RWPE1 (cell line): ENCODE measurements around the gene MAP4K5.

ENCODE experiments used
- CTCF ChIA-PET: fragments of 350-600 bp; sonication (Branson Sonifier 250); formaldehyde crosslinking; extraction: SDS; loops from one replicate; lab custom pipeline; 2021; lab: Yijun Ruan, JAX
- POLR2A ChIA-PET: fragments of 400-600 bp; formaldehyde crosslinking; extraction: SDS; loops from one replicate; lab custom pipeline; 2020; ENCODE audit warnings: antibody characterized with exemption; ENCODE audit not compliant: low non-redundant PET; lab: Yijun Ruan, JAX
- DNase-seq: peaks from one replicate; pipeline ENCODE4 v3.0.0; 2012; ENCODE audit warnings: low spot score
- H3K27ac ChIP-seq: fragments of 450-650 bp; 2 replicates; pipeline ENCODE4 v1.5.1; 2017
- TF ChIP-seq, protein P1 (sequence below): fragments of 450-650 bp; conservative IDR thresholded peaks from 2 replicates; pipeline ENCODE4 v1.5.1; 2017; ENCODE audit warnings: low read depth, mild to moderate bottlenecking

The MAP4K5 gene

DNA sequence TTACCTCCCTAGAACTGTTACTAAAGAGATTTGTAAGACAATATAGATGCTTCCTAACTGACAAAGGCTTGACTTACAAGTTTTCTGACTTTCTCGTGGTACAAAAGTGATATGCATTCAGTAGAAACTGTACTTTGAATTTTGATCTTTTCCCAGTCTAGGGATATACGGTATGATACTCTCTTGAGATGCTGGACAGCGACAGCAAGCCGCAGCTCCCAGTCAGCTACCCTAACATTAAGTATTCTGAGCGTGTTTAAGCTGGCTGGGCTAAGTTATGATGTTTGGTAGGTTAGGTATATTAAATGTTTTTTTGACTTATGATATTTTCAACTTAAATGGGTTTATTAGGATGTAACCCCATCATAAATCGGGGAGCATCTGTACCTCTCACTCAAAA is 80.5 kb downstream of the MAP4K5 start:
- ChIA-PET CTCF (no interaction called here), POLR2A (no interaction called here)
- TF ChIP-seq, protein P1, sequence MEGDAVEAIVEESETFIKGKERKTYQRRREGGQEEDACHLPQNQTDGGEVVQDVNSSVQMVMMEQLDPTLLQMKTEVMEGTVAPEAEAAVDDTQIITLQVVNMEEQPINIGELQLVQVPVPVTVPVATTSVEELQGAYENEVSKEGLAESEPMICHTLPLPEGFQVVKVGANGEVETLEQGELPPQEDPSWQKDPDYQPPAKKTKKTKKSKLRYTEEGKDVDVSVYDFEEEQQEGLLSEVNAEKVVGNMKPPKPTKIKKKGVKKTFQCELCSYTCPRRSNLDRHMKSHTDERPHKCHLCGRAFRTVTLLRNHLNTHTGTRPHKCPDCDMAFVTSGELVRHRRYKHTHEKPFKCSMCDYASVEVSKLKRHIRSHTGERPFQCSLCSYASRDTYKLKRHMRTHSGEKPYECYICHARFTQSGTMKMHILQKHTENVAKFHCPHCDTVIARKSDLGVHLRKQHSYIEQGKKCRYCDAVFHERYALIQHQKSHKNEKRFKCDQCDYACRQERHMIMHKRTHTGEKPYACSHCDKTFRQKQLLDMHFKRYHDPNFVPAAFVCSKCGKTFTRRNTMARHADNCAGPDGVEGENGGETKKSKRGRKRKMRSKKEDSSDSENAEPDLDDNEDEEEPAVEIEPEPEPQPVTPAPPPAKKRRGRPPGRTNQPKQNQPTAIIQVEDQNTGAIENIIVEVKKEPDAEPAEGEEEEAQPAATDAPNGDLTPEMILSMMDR, result no peak
- DNase-seq, result no peak
- H3K27ac ChIP-seq, result no peak overlapping the region

DNA sequence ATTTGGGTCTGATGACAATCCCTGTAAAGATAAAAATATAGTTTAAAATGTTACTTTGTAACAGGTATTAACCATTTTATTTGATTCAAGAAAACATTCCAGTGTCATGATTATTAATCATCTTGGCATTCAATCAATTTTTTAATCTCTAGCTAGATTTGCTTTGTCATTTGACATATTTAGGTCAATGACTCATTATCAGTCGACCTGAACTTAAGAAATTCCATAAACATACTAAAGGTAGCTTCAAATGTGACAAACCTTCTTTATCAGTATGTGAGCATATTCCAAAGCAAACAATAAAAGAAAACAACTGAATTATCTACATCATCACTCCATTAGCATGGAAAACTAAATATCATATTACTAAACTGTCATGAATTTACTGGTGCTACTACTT is 84.9 kb downstream of the MAP4K5 start:
- peak; percentile 48 for DNase-seq
- CTCF ChIA-PET, result no interaction called here

DNA sequence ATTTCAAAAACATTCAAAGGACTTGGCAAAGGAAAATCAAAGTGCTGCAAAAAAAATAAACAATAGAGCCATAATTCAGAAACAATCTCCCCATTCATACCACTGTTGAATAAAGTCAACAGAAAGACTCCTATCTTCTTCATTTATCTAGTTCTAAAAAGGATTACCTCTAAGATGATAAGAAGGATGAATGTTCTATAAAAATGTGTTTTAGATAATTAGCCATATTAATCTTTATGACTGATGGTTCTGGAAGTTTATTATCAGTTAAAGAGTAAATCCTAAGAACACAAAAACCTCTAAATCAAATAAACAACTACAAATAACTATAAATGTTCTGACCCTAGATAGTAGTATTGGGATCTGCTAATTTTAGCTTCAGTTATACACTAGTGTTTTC is 97.8 kb downstream of the MAP4K5 start:
- CTCF ChIA-PET, result no interaction called here
- DNase-seq, result no peak
- TF ChIP-seq, protein P1, result no peak
- H3K27ac ChIP-seq, result no peak overlapping the region
- POLR2A ChIA-PET, result no interaction called here

More for the DNA sequence above, 84.9 kb downstream of the MAP4K5 start:
- POLR2A ChIA-PET, result no interaction called here
- TF ChIP-seq, protein P1, result no peak
- no peak overlapping the region for H3K27ac ChIP-seq

DNA sequence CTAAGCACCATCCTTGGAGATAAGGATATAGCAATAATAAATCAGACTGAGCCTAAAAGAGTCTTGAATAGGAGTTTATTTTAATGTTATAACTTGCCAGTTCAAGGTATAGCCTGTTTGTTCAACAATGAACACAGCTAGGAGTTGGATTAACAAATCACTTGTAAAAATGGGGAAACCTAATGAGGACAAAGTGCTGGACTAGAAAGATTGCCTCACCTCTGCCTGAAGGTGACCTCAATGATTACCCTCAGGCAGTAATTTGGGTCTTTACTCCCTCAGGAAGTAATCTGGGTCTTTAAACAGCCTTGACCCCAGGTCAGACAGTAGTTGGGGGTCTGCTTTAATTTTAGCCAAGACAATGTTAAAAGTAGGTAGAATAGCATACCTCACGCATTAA is 100.2 kb downstream of the MAP4K5 start:
- no peak overlapping the region for H3K27ac ChIP-seq
- CTCF ChIA-PET, result no interaction called here
- DNase-seq, result no peak
- TF ChIP-seq, protein P1, result no peak
- POLR2A ChIA-PET, result no interaction called here

DNA sequence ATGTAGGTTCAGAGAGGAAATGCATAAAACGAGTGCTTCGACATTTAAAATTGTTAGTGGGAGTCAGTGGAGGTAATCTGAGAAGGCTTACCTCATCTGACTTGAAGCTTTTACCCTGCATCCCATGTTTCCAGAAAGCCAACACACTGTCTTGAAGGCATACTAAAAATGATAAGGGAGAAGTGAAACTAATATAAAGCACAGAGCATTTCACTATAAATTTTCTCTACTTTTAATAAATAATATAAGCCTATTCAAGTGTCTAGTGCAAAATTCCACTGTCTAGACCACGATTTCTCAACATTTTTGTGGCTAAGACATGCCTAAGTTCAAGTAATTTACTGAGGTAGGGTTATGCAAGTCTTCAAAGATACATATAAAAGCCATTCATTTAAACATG is 106.6 kb downstream of the MAP4K5 start:
- ChIA-PET POLR2A (no interaction called here), CTCF (no interaction called here)
- TF ChIP-seq, protein P1, result no peak
- no peak for DNase-seq
- no peak overlapping the region for H3K27ac ChIP-seq

DNA sequence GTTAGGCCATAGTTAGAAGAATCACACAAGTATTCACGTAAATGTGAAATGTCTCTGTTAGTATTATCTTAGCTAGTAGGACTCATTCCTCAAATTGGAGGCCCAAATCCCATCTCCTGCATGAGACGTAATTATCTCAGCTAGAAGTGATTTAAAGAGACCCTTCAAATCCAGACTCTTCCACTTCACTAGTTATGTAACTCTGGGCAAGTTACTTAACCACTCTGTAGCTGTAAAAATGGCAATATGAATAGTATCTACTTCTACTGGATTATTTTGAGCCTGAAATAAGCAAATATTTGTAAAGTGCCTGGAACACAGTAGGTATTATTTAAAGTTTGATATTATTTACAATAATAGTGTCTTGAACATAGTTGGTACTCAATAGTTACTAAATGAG is 107.3 kb downstream of the MAP4K5 start:
- ChIA-PET CTCF (interaction anchor here (0.7 kb wide), 1 partner anchor 34 kb away, joined by 3 read pairs; no protein-coding TSS in a partner anchor), POLR2A (no interaction called here)
- TF ChIP-seq, protein P1, result no peak
- no peak overlapping the region for H3K27ac ChIP-seq
- DNase-seq, result no peak

DNA sequence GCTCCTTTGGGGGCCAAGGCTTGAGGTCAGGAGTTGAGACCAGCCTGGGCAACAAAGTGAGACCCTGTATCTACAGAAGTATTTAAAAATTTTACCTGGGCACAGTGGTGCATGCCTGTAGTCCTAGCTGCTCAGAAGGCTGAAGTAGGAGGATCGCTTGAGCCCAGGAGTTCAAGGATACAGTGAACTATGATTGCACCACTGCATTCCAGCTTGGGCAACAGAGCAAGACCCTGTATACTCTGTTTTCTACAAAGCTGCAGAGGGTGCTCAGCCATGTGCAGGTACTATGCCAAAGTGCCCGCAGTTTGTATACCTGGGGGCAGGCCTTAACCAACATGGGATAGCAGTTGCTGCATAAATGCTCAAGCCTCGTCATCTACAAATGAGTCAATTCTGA is 108.8 kb downstream of the MAP4K5 start:
- no peak for DNase-seq
- TF ChIP-seq, protein P1, result no peak
- ChIA-PET CTCF (no interaction called here), POLR2A (no interaction called here)
- H3K27ac ChIP-seq, result no peak overlapping the region
